HEK293 (cell line): ENCODE results near the gene GRIK4.

Experiments
- CTCF ChIP-seq: fragments of 450-650 bp; formaldehyde crosslinking; IDR thresholded peaks from 2 replicates; pipeline ENCODE4 v1.5.1; 2016; ENCODE audit warnings: missing biosample characterization, missing genetic modification characterization
- HOXA7 ChIP-seq: sonication (generic); formaldehyde crosslinking; IDR thresholded peaks from 2 replicates; pipeline ENCODE4 v1.8.1; 2022; ENCODE audit warnings: missing genetic modification reagents, borderline replicate concordance
- REPIN1 ChIP-seq: fragments of 450-650 bp; formaldehyde crosslinking; IDR thresholded peaks from 2 replicates; pipeline ENCODE4 v1.5.1; 2017; ENCODE audit warnings: missing biosample characterization, missing genetic modification characterization, low read depth
- ZNF121 ChIP-seq: fragments of 450-650 bp; formaldehyde crosslinking; IDR thresholded peaks from 2 replicates; pipeline ENCODE4 v1.5.1; 2016; ENCODE audit warnings: missing biosample characterization, missing genetic modification characterization
- ZNF510 ChIP-seq: fragments of 450-650 bp; formaldehyde crosslinking; IDR thresholded peaks from 2 replicates; pipeline ENCODE4 v1.5.1; 2018; ENCODE audit warnings: mild to moderate bottlenecking, missing genetic modification characterization, missing biosample characterization; ENCODE audit not compliant: insufficient replicate concordance
- ZNF707 ChIP-seq: fragments of 450-650 bp; formaldehyde crosslinking; IDR thresholded peaks from 2 replicates; pipeline ENCODE4 v1.5.1; 2016; ENCODE audit warnings: missing biosample characterization, missing genetic modification characterization
- TF ChIP-seq, protein P1 (sequence below): fragments of 450-650 bp; formaldehyde crosslinking; IDR thresholded peaks from 2 replicates; pipeline ENCODE4 v1.5.1; 2016; ENCODE audit warnings: missing biosample characterization, missing genetic modification characterization
- TF ChIP-seq, protein P2 (sequence below): fragments of 450-650 bp; formaldehyde crosslinking; IDR thresholded peaks from 2 replicates; pipeline ENCODE4 v1.5.1; 2016; ENCODE audit warnings: missing biosample characterization, missing genetic modification characterization

- TF ChIP-seq CTCF (tag by site-specific recombination) = no peak
- TF ChIP-seq ZNF510 = no peak
- no peak for TF ChIP-seq ZNF707 (tag by site-specific recombination)
- TF ChIP-seq, protein P1, sequence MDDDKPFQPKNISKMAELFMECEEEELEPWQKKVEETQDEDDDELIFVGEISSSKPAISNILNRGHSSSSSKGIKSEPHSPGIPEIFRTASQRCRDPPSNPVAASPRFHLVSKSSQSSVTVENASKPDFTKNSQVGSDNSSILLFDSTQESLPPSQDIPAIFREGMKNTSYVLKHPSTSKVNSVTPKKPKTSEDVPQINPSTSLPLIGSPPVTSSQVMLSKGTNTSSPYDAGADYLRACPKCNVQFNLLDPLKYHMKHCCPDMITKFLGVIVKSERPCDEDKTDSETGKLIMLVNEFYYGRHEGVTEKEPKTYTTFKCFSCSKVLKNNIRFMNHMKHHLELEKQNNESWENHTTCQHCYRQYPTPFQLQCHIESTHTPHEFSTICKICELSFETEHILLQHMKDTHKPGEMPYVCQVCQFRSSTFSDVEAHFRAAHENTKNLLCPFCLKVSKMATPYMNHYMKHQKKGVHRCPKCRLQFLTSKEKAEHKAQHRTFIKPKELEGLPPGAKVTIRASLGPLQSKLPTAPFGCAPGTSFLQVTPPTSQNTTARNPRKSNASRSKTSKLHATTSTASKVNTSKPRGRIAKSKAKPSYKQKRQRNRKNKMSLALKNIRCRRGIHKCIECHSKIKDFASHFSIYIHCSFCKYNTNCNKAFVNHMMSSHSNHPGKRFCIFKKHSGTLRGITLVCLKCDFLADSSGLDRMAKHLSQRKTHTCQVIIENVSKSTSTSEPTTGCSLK (tag by site-specific recombination) = no peak
- TF ChIP-seq HOXA7 (CRISPR knock-in tag) = no peak
- TF ChIP-seq, protein P2, sequence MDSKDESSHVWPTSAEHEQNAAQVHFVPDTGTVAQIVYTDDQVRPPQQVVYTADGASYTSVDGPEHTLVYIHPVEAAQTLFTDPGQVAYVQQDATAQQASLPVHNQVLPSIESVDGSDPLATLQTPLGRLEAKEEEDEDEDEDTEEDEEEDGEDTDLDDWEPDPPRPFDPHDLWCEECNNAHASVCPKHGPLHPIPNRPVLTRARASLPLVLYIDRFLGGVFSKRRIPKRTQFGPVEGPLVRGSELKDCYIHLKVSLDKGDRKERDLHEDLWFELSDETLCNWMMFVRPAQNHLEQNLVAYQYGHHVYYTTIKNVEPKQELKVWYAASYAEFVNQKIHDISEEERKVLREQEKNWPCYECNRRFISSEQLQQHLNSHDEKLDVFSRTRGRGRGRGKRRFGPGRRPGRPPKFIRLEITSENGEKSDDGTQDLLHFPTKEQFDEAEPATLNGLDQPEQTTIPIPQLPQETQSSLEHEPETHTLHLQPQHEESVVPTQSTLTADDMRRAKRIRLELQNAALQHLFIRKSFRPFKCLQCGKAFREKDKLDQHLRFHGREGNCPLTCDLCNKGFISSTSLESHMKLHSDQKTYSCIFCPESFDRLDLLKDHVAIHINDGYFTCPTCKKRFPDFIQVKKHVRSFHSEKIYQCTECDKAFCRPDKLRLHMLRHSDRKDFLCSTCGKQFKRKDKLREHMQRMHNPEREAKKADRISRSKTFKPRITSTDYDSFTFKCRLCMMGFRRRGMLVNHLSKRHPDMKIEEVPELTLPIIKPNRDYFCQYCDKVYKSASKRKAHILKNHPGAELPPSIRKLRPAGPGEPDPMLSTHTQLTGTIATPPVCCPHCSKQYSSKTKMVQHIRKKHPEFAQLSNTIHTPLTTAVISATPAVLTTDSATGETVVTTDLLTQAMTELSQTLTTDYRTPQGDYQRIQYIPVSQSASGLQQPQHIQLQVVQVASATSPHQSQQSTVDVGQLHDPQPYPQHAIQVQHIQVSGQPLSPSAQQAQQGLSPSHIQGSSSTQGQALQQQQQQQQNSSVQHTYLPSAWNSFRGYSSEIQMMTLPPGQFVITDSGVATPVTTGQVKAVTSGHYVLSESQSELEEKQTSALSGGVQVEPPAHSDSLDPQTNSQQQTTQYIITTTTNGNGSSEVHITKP (tag by site-specific recombination) = no peak
- no peak for TF ChIP-seq ZNF121
- no peak for TF ChIP-seq REPIN1 (tag by site-specific recombination)
Observed at GRCh38 chr11:120835601-120836228, 324.2 kb downstream of the GRIK4 start.
